OCI-LY1 (cell line): Measurements from ENCODE around the gene POLR3GL.

ENCODE experiments used
- H2AFZ ChIP-seq: fragments of 200-600 bp; sonication (generic), shearing (Covaris generic); 2 replicates; pipeline ENCODE4 v1.6.0; 2014; ENCODE audit warnings: antibody characterized with exemption, mild to moderate bottlenecking, low read length
- H3F3A ChIP-seq: fragments of 200-600 bp; sonication (generic), shearing (Covaris generic); 2 replicates; pipeline ENCODE4 v1.6.0; 2014; ENCODE audit warnings: mild to moderate bottlenecking, antibody characterized with exemption, low read length, moderate library complexity; ENCODE audit not compliant: insufficient read depth
- H3K27ac ChIP-seq: fragments of 200-600 bp; sonication (generic); 2 replicates; pipeline ENCODE4 v1.5.1; 2014; ENCODE audit warnings: low read length, mixed run types, mild to moderate bottlenecking, low read depth; ENCODE audit not compliant: poor library complexity, severe bottlenecking
- H3K27me3 ChIP-seq: fragments of 200-600 bp; sonication (generic); 2 replicates; pipeline ENCODE4 v1.6.0; 2014; ENCODE audit warnings: antibody characterized with exemption, mild to moderate bottlenecking, low read length, moderate library complexity; ENCODE audit not compliant: insufficient read depth
- H3K36me3 ChIP-seq: fragments of 200-600 bp; sonication (generic); 2 replicates; pipeline ENCODE4 v1.6.1; 2014; ENCODE audit warnings: mild to moderate bottlenecking, antibody characterized with exemption, low read length, moderate library complexity, mixed read lengths; ENCODE audit not compliant: insufficient read depth
- H3K4me1 ChIP-seq: fragments of 200-600 bp; sonication (generic); 2 replicates; pipeline ENCODE4 v1.5.1; 2014; ENCODE audit warnings: mild to moderate bottlenecking, low read length, moderate library complexity; ENCODE audit not compliant: insufficient read depth, severe bottlenecking
- H3K4me2 ChIP-seq: fragments of 200-600 bp; sonication (generic), shearing (Covaris generic); 2 replicates; pipeline ENCODE4 v1.6.1; 2014; ENCODE audit warnings: low read length
- H3K4me3 ChIP-seq: fragments of 200-600 bp; sonication (generic); 2 replicates; pipeline ENCODE4 v1.5.1; 2014; ENCODE audit warnings: low read length, low read depth, mild to moderate bottlenecking, mixed read lengths; ENCODE audit not compliant: poor library complexity, severe bottlenecking
- H3K79me2 ChIP-seq: fragments of 200-600 bp; shearing (Covaris generic); 2 replicates; pipeline ENCODE4 v1.6.1; 2016; ENCODE audit warnings: mixed run types, low read length, mixed read lengths; ENCODE audit not compliant: insufficient read depth
- H3K9ac ChIP-seq: fragments of 200-600 bp; sonication (generic), shearing (Covaris generic); 2 replicates; pipeline ENCODE4 v1.6.1; 2014; ENCODE audit warnings: mild to moderate bottlenecking, low read length, mixed read lengths
- H3K9me2 ChIP-seq: fragments of 200-600 bp; sonication (generic), shearing (Covaris generic); 2 replicates; pipeline ENCODE4 v1.6.1; 2014; ENCODE audit warnings: low read depth, mild to moderate bottlenecking, low read length, mixed read lengths
- H3K9me3 ChIP-seq: fragments of 200-600 bp; shearing (Covaris generic); 2 replicates; pipeline ENCODE4 v1.6.1; 2014; ENCODE audit warnings: low read length, mixed read lengths
- H4K20me1 ChIP-seq: fragments of 200-600 bp; sonication (generic), shearing (Covaris generic); 2 replicates; pipeline ENCODE4 v1.6.0; 2016; ENCODE audit warnings: mild to moderate bottlenecking, low read length; ENCODE audit not compliant: insufficient read depth
- EZH2 ChIP-seq: fragments of 200-600 bp; sonication (generic), shearing (Covaris generic); IDR thresholded peaks from 2 replicates; pipeline ENCODE4 v1.8.0; 2017; ENCODE audit warnings: borderline replicate concordance, mixed run types, mild to moderate bottlenecking, antibody characterized with exemption, low read length, moderate library complexity, mixed read lengths
- TF ChIP-seq, protein P1 (sequence below): fragments of 200-600 bp; sonication (generic), shearing (Covaris generic); IDR thresholded peaks from 2 replicates; pipeline ENCODE4 v1.5.1; 2017; ENCODE audit warnings: mild to moderate bottlenecking, antibody characterized with exemption, low read length, moderate library complexity, mixed read lengths

Gene POLR3GL

DNA sequence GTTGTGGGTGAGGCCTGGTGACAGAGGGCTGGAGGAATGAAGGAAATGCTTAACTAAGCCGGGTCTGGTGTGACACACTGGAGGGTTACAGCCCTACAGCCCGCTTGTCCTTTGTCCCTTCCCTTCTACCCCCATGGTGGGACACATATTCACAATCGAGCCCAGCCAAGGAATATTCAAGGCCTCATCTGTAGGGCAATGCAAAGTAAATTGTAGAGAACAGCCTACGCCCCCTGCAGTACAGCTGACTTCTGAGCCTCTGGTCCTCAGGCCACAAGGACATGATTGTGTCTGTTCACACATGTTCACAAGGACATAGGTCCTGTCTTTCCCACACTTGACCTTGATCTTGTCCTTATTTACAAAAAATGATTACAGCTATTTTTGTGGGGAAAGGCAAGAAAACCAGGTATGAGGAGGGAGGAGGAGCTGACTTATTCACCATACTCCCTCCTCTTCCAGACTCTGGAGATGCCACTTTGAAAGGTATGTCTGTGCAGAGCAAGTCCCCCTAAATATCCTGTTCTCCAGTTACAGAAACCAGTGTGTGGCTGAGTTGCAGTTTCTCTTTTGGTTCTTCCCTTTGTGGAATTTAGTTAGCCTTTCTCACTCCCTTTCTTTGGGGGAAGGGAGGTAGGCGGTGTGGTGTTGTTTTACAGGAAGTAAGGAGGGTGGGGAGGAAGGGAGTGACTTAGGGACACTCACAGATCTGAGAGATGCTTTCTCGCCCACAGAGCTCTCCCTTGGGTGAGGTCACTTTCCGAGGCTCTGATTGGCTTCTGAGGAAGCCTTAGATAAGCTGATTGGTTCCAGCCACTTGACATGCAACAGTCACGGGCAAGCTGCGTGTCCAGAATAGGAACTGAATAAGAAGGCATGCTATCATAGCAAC lies 14.6 kb downstream of the POLR3GL start:
- H3K4me1 ChIP-seq: peaks cover 56% of the 10 kb centered on the region
- H3K27ac ChIP-seq: peak overlapping the region; percentile 96
- no peaks in the 10 kb centered on the region for H3K9me2 ChIP-seq
- H3K9ac ChIP-seq: peak overlapping the region; percentile 58
- no peaks in the 10 kb centered on the region for H3K27me3 ChIP-seq
- H3K4me3 ChIP-seq: peak overlapping the region; percentile 36
- peaks cover 5% of the 10 kb centered on the region; the same call in 1 of the 2 replicates for H3K36me3 ChIP-seq
- H3K79me2 ChIP-seq: no peaks in the 10 kb centered on the region
- H2AFZ ChIP-seq: no peak overlapping the region
- TF ChIP-seq EZH2: no peak
- TF ChIP-seq, protein P1, sequence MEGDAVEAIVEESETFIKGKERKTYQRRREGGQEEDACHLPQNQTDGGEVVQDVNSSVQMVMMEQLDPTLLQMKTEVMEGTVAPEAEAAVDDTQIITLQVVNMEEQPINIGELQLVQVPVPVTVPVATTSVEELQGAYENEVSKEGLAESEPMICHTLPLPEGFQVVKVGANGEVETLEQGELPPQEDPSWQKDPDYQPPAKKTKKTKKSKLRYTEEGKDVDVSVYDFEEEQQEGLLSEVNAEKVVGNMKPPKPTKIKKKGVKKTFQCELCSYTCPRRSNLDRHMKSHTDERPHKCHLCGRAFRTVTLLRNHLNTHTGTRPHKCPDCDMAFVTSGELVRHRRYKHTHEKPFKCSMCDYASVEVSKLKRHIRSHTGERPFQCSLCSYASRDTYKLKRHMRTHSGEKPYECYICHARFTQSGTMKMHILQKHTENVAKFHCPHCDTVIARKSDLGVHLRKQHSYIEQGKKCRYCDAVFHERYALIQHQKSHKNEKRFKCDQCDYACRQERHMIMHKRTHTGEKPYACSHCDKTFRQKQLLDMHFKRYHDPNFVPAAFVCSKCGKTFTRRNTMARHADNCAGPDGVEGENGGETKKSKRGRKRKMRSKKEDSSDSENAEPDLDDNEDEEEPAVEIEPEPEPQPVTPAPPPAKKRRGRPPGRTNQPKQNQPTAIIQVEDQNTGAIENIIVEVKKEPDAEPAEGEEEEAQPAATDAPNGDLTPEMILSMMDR: peak; percentile 64
- H3K9me3 ChIP-seq: no peaks in the 10 kb centered on the region
- peak overlapping the region; percentile 64 for H3K4me2 ChIP-seq
- H4K20me1 ChIP-seq: no peaks in the 10 kb centered on the region
- 0 out of 2 replicates have a peak, but pooled peaks cover 6% of the 10 kb centered on the region for H3F3A ChIP-seq

DNA sequence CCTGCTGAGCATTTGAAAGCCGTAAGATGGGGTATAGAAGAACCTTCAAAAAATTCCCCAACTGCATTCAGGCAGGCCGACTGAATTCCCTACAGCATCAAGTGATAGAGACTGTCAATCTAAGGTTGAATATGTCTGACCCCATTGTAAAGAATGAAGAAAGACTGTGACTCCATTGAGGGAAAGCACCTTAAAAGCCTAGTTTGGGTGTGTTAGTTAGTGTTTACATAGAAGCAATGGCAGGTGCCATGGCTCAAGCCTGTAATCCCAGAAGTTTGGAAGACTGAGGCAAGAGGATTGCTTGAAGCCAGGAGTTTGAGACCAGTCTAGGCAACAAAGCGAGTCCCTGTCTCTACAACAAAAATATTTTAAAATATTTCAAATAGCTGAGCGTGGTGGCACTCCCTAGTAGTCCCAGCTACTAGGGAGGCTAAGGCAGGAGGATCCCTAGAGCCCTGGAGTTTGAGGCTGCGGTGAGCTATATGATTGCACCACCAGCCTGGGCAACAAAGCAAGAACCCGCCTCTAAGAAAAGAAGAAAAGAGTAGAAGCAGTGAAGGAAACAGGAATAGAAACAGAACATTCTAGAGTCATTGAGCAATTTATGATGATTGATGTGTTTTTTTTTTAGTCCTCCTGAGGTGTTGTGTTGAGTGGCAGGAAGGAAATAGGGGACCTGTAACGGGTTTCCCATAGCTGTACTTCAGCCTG lies 15.4 kb downstream of the POLR3GL start:
- TF ChIP-seq, protein P1: no peak
- TF ChIP-seq EZH2: no peak
- H3K9me3 ChIP-seq: no peaks in the 10 kb centered on the region
- peaks cover 5% of the 10 kb centered on the region; the same call in 1 of the 2 replicates for H3K36me3 ChIP-seq
- peaks cover 64% of the 10 kb centered on the region for H3K4me1 ChIP-seq
- no peaks in the 10 kb centered on the region for H4K20me1 ChIP-seq
- H2AFZ ChIP-seq: no peak overlapping the region
- H3K9me2 ChIP-seq: no peaks in the 10 kb centered on the region
- H3K9ac ChIP-seq: peak overlapping the region; percentile 48; the same call in 1 of the 2 replicates
- H3K4me2 ChIP-seq: peak overlapping the region; percentile 64; the same call in 1 of the 2 replicates
- H3K4me3 ChIP-seq: peak overlapping the region; percentile 8
- no peaks in the 10 kb centered on the region for H3K79me2 ChIP-seq
- H3K27ac ChIP-seq: peak overlapping the region; percentile 96
- no peaks in the 10 kb centered on the region for H3K27me3 ChIP-seq
- peaks cover 7% of the 10 kb centered on the region for H3F3A ChIP-seq

DNA sequence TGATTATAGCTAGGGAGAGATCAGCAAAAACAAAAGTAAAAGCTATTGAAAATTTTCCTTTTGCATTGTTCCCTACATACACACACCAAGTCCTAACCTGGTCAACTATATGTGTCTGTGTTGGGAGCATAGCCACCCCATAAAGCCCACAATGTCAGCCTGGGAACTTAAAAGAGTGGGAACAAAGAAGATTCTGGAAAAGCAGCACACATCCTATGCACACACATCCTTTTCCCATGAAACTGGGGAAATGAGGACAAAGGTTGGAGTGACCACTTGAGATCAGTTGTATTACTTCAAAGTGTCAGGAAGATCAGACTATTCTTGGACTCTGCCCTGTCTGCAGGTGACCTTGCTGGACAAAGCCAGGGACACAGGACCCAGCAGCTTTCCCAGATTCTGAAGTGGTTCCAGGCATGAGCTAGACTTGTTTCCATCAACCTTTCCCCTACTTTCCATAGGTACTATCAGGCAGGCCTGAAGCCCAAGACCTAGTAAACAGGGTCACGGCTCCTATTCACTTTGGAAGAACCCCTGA lies 16.0 kb downstream of the POLR3GL start:
- Histone ChIP-seq H2AFZ (no peak overlapping the region), H3K27ac (peak overlapping the region; percentile 96), H3K9me3 (no peaks in the 10 kb centered on the region), H4K20me1 (no peaks in the 10 kb centered on the region), H3K79me2 (no peaks in the 10 kb centered on the region), H3K36me3 (peaks cover 5% of the 10 kb centered on the region; the same call in 1 of the 2 replicates), H3K27me3 (no peaks in the 10 kb centered on the region), H3K9ac (peak overlapping the region; percentile 48; the same call in 1 of the 2 replicates), H3K9me2 (no peaks in the 10 kb centered on the region), H3F3A (peaks cover 11% of the 10 kb centered on the region), H3K4me1 (peaks cover 71% of the 10 kb centered on the region), H3K4me2 (peak overlapping the region; percentile 64; the same call in 1 of the 2 replicates), H3K4me3 (no peak overlapping the region)
- TF ChIP-seq, protein P1: no peak
- no peak for TF ChIP-seq EZH2
